Retinal pigment epithelial cell (primary cell): ENCODE results near the gene ZNF516.

Source experiments
- DNase-seq: peaks from one replicate; pipeline ENCODE4 v3.0.0-alpha.2; 2010; ENCODE audit warnings: low read depth
- H3K4me3 ChIP-seq: 2 replicates; pipeline ENCODE4 v1.5.1; 2011; ENCODE audit warnings: mild to moderate bottlenecking, low read length, control low read depth, moderate library complexity
- CTCF ChIP-seq: conservative IDR thresholded peaks from 2 replicates; pipeline ENCODE4 v1.5.1; 2011; ENCODE audit warnings: low read depth, low read length, control low read depth, inconsistent platforms

Gene ZNF516

GRCh38 chr18:76449111-76449453 is 46.0 kb downstream of the ZNF516 start:
- TF ChIP-seq CTCF, result no peak
- no peak for DNase-seq
- H3K4me3 ChIP-seq, result no peak overlapping the region

- no peak for TF ChIP-seq CTCF
- H3K4me3 ChIP-seq, result no peak overlapping the region
- DNase-seq, result no peak
Observed at GRCh38 chr18:76448256-76449110, 46.6 kb downstream of the ZNF516 start.

GRCh38 chr18:76447258-76447890 is 47.7 kb downstream of the ZNF516 start:
- DNase-seq, result no peak

GRCh38 chr18:76446321-76447257 is 48.5 kb downstream of the ZNF516 start:
- TF ChIP-seq CTCF, result no peak
- DNase-seq, result no peak
- H3K4me3 ChIP-seq, result no peak overlapping the region

More at GRCh38 chr18:76447258-76447890, 47.7 kb downstream of the ZNF516 start:
- no peak for TF ChIP-seq CTCF
- no peak overlapping the region for H3K4me3 ChIP-seq

GRCh38 chr18:76445741-76446232 is 49.3 kb downstream of the ZNF516 start:
- DNase-seq, result no peak
- no peak for TF ChIP-seq CTCF
- H3K4me3 ChIP-seq, result no peak overlapping the region

GRCh38 chr18:76445275-76445674 is 49.8 kb downstream of the ZNF516 start:
- H3K4me3 ChIP-seq, result no peak overlapping the region
- DNase-seq, result no peak
- no peak for TF ChIP-seq CTCF
